Upper lobe of left lung (tissue), 6 donors: Measurements from ENCODE around the gene STK39. TPM values are rescaled to one million over a fixed set of nuclear protein-coding genes. Genes with fewer than 3 reads are reported as not detected.

Source experiments
- ATAC-seq, 2 donors: fragments of 200-7000 bp; cut with Tn5 transposase; one replicate each; pipeline ENCODE4 v1.9.1; 2022; ENCODE audit warnings: mild to moderate bottlenecking in 2 of 2, moderate library complexity in 2 of 2; ENCODE audit not compliant: low FRiP score in 2 of 2
- DNase-seq, 2 donors: peaks; one replicate each; pipeline ENCODE4 v3.0.0-alpha.2; 2019 to 2020
- H3K27ac ChIP-seq, 4 donors: fragments of 200-600 bp; sonication (generic); one replicate each; pipeline ENCODE4 v1.5.1; 2016 to 2019
- H3K27me3 ChIP-seq, 4 donors: fragments of 200-600 bp; sonication (generic); one replicate each; pipeline ENCODE4 v1.5.1; 2017 to 2019
- H3K36me3 ChIP-seq, 4 donors: fragments of 200-600 bp; sonication (generic); one replicate each; pipeline ENCODE4 v1.5.1; 2016 to 2019
- H3K4me1 ChIP-seq, 4 donors: fragments of 200-600 bp; sonication (generic); one replicate each; pipeline ENCODE4 v1.5.1; 2018 to 2019
- H3K4me3 ChIP-seq, 4 donors: fragments of 200-600 bp; sonication (generic); one replicate each; pipeline ENCODE4 v1.5.1; 2017 to 2019; ENCODE audit warnings: mild to moderate bottlenecking in 2 of 4, moderate library complexity in 1 of 4
- H3K9me3 ChIP-seq, 4 donors: fragments of 200-600 bp; sonication (generic); one replicate each; pipeline ENCODE4 v1.5.1; 2018 to 2019
- EP300 ChIP-seq, 4 donors: sonication (generic); formaldehyde crosslinking; IDR thresholded peaks; one replicate each; pipeline ENCODE4 v1.5.1; 2017; ENCODE audit warnings: antibody characterized with exemption in 4 of 4, control low read depth in 2 of 4
- POLR2A ChIP-seq, 4 donors: fragments of 450-650 bp; IDR thresholded peaks; one replicate each; pipeline ENCODE4 v1.5.1; 2016 to 2017; ENCODE audit warnings: antibody characterized with exemption in 4 of 4, mild to moderate bottlenecking in 2 of 4
- POLR2AphosphoS5 ChIP-seq, 2 donors: sonication (generic); formaldehyde crosslinking; IDR thresholded peaks; one replicate each; pipeline ENCODE4 v1.5.1; 2017; ENCODE audit warnings: antibody characterized with exemption in 2 of 2
- WGBS, 2 donors: methylation state at CpG; one replicate each; pipeline ENCODE4 v1.1.5; 2017 to 2018; 5-methylcytosine and 5-hydroxymethylcytosine counted together
- total RNA-seq, 6 donors: library from RNA; depleted of rRNA in 4 of 6; stranded (reverse); fragments of >200 nt in 4 of 6; gene quantifications; one replicate each; pipeline versions ENCODE4 v1.1.0 to v1.2.1, GENCODE V29; 2016 to 2021
- TF ChIP-seq, protein P1 (sequence below), 6 experiments: fragments of 450-650 bp in 4 of 6; fragments of 200-600 bp in 2 of 6; sonication (generic) in 2 of 6; IDR thresholded peaks; one replicate each; pipeline ENCODE4 v1.5.1; 2016 to 2019; ENCODE audit warnings: antibody characterized with exemption in 6 of 6
- donor health status: DM: no; HTN: no; CAD: no; lungs with moderate emphysema.
- donor health status: DM: no; HTN: yes; CAD: no; lungs with severe emphysema.

The STK39 gene
- total RNA-seq, 6 donors from 2014 or later, result 7.9 to 18.8 (median 12.1) TPM

- Histone ChIP-seq H3K27me3 (no peaks in the 10 kb centered on the region), H3K4me3 (no peak overlapping the region), H3K36me3 (no peaks in the 10 kb centered on the region), H3K27ac (no peak overlapping the region), H3K9me3 (no peaks in the 10 kb centered on the region), H3K4me1 (no peaks in the 10 kb centered on the region)
- TF ChIP-seq, protein P1, sequence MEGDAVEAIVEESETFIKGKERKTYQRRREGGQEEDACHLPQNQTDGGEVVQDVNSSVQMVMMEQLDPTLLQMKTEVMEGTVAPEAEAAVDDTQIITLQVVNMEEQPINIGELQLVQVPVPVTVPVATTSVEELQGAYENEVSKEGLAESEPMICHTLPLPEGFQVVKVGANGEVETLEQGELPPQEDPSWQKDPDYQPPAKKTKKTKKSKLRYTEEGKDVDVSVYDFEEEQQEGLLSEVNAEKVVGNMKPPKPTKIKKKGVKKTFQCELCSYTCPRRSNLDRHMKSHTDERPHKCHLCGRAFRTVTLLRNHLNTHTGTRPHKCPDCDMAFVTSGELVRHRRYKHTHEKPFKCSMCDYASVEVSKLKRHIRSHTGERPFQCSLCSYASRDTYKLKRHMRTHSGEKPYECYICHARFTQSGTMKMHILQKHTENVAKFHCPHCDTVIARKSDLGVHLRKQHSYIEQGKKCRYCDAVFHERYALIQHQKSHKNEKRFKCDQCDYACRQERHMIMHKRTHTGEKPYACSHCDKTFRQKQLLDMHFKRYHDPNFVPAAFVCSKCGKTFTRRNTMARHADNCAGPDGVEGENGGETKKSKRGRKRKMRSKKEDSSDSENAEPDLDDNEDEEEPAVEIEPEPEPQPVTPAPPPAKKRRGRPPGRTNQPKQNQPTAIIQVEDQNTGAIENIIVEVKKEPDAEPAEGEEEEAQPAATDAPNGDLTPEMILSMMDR (IDR thresholded peaks at IDR 0.05), result no peak
- TF ChIP-seq EP300 (IDR thresholded peaks at IDR 0.05) (no peak), POLR2A (IDR thresholded peaks at IDR 0.05) (no peak), POLR2AphosphoS5 (IDR thresholded peaks at IDR 0.05) (no peak)
- WGBS, 2 donors, result 89 to 93% methylated on average over 3 of the region's 3 CpGs
- no peak for ATAC-seq
- no peak for DNase-seq
These were observed 142.2 kb downstream of the STK39 start for GRCh38 chr2:168105127-168105683.

- WGBS, 2 donors, result 94 to 100% methylated on average over 5 of the region's 5 CpGs
- no peak for TF ChIP-seq EP300 (IDR thresholded peaks at IDR 0.05)
- no peak for TF ChIP-seq POLR2AphosphoS5 (IDR thresholded peaks at IDR 0.05)
- TF ChIP-seq, protein P1 (IDR thresholded peaks at IDR 0.05), result no peak
- no peak for TF ChIP-seq POLR2A (IDR thresholded peaks at IDR 0.05)
- H3K36me3 ChIP-seq, result no peaks in the 10 kb centered on the region
- no peaks in the 10 kb centered on the region for H3K9me3 ChIP-seq
- no peak for ATAC-seq
- H3K4me3 ChIP-seq, result no peak overlapping the region
- H3K27me3 ChIP-seq, result no peaks in the 10 kb centered on the region
- H3K27ac ChIP-seq, result no peak overlapping the region
- DNase-seq, result no peak
- no peaks in the 10 kb centered on the region for H3K4me1 ChIP-seq
These were observed 150.0 kb downstream of the STK39 start for GRCh38 chr2:168097431-168097830.

- no peaks in the 10 kb centered on the region for H3K27me3 ChIP-seq
- WGBS, 2 donors, result 88 to 94% methylated on average over 3 of the region's 3 CpGs
- no peak overlapping the region for H3K4me3 ChIP-seq
- H3K4me1 ChIP-seq, result no peaks in the 10 kb centered on the region
- no peaks in the 10 kb centered on the region for H3K9me3 ChIP-seq
- no peak overlapping the region for H3K27ac ChIP-seq
- TF ChIP-seq POLR2A (IDR thresholded peaks at IDR 0.05), result no peak
- H3K36me3 ChIP-seq, result no peaks in the 10 kb centered on the region
- no peak for ATAC-seq
- DNase-seq, result no peak
These were observed 151.2 kb downstream of the STK39 start for GRCh38 chr2:168096158-168096557.

GRCh38 chr2:168091986-168092385 lies 155.4 kb downstream of the STK39 start:
- Histone ChIP-seq H3K27me3 (no peaks in the 10 kb centered on the region), H3K36me3 (no peaks in the 10 kb centered on the region), H3K9me3 (no peaks in the 10 kb centered on the region), H3K4me1 (no peaks in the 10 kb centered on the region), H3K27ac (no peak overlapping the region), H3K4me3 (no peak overlapping the region)
- DNase-seq (no peak), ATAC-seq (no peak)
- no peak for TF ChIP-seq POLR2AphosphoS5 (IDR thresholded peaks at IDR 0.05)
- TF ChIP-seq POLR2A (IDR thresholded peaks at IDR 0.05), result no peak
- TF ChIP-seq, protein P1 (IDR thresholded peaks at IDR 0.05), result no peak
- TF ChIP-seq EP300 (IDR thresholded peaks at IDR 0.05), result no peak
- 86 to 93% methylated on average over 2 of the region's 2 CpGs for WGBS, 2 donors

DNA sequence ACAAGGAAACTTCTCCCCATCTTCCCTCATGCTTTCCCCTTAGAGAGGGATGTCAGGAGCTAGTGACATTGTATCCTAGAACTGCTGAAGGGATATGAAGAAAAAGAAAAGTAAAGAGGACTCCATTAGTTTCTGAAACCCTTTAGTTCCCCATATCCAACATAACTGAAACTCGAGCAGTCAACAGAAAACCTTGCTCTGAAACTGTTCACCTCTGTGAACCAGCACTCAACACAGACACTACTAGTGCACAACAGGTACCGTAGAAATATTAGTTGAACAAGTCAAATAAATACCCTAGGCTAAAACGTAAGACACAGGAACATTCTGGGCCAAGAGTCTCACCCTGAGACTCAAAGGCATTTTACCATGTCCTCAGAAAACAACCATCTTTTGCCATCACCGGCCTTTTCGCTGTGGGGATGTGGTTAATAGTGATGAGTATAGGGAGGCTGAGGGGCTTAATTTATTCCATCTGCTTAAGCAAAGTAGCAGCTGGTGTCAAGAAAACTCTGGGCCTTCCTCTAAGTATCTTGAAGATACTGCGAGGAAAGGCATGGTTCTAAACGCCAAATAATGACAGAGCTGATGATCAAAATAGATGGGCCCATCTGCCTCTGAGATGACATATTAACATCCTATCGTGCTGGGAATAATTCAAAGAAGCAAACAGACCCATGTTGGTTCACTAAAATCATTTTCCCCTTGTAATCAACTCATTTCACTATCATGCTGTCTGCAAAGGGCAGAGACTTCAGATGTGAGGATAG lies 156.8 kb downstream of the STK39 start:
- no peaks in the 10 kb centered on the region for H3K27me3 ChIP-seq
- ATAC-seq (no peak), DNase-seq (no peak)
- H3K36me3 ChIP-seq, result no peaks in the 10 kb centered on the region
- H3K4me1 ChIP-seq, result no peaks in the 10 kb centered on the region
- no peak overlapping the region for H3K27ac ChIP-seq
- TF ChIP-seq POLR2AphosphoS5 (IDR thresholded peaks at IDR 0.05) (no peak), EP300 (IDR thresholded peaks at IDR 0.05) (no peak), POLR2A (IDR thresholded peaks at IDR 0.05) (no peak)
- TF ChIP-seq, protein P1 (IDR thresholded peaks at IDR 0.05), result no peak
- no peaks in the 10 kb centered on the region for H3K9me3 ChIP-seq
- 92 to 93% methylated on average over 8 of the region's 8 CpGs for WGBS, 2 donors
- no peak overlapping the region for H3K4me3 ChIP-seq
